Astrocyte (in vitro differentiated cells and primary cell): ENCODE measurements around the gene LBP. TPM values are rescaled to one million over a fixed set of nuclear protein-coding genes. Genes with fewer than 3 reads are reported as not detected.
"Not testable (repeated sequence)": the region's sequence is repeated elsewhere in the genome, so short reads cannot be mapped to it uniquely, and the experiment has no call there.

ENCODE experiments used
- DNase-seq: peaks from one replicate; pipeline ENCODE4 v3.0.0-alpha.2; 2010; ENCODE audit warnings: low read depth
- FAIRE-seq: peaks from 2 replicates; lab custom pipeline; 2011; peaks lifted over from hg19 to GRCh38; lab: Jason Lieb, UNC
- H2AFZ ChIP-seq: 2 replicates; pipeline ENCODE4 v1.6.0; 2012; ENCODE audit warnings: low read depth, low read length, inconsistent platforms
- H3K27ac ChIP-seq: 2 replicates; pipeline ENCODE4 v1.5.1; 2011; ENCODE audit warnings: low read depth, low read length, inconsistent platforms
- H3K27me3 ChIP-seq: 2 replicates; pipeline ENCODE4 v1.6.0; 2011; ENCODE audit warnings: low read length, inconsistent platforms; ENCODE audit not compliant: insufficient read depth
- H3K36me3 ChIP-seq: 2 replicates; pipeline ENCODE4 v1.5.1; 2011; ENCODE audit warnings: low read length, inconsistent platforms; ENCODE audit not compliant: insufficient read depth
- H3K4me1 ChIP-seq: 2 replicates; pipeline ENCODE4 v1.5.1; 2011; ENCODE audit warnings: low read length, inconsistent platforms; ENCODE audit not compliant: insufficient read depth
- H3K4me2 ChIP-seq: 2 replicates; pipeline ENCODE4 v1.6.0; 2012; ENCODE audit warnings: low read length, inconsistent platforms
- H3K4me3 ChIP-seq: 2 replicates; pipeline ENCODE4 v1.5.1; 2011; ENCODE audit warnings: low read depth, mild to moderate bottlenecking, low read length, inconsistent platforms; ENCODE audit not compliant: insufficient read depth
- H3K79me2 ChIP-seq: 2 replicates; pipeline ENCODE4 v1.6.0; 2012; ENCODE audit warnings: mild to moderate bottlenecking, low read length, inconsistent platforms; ENCODE audit not compliant: insufficient read depth
- H3K9ac ChIP-seq: 2 replicates; pipeline ENCODE4 v1.6.0; 2012; ENCODE audit warnings: mild to moderate bottlenecking, low read length, inconsistent platforms
- H3K9me3 ChIP-seq: 2 replicates; pipeline ENCODE4 v1.5.1; 2012; ENCODE audit warnings: low read depth, mild to moderate bottlenecking, low read length, inconsistent platforms; ENCODE audit not compliant: insufficient read depth
- H4K20me1 ChIP-seq: 2 replicates; pipeline ENCODE4 v1.6.0; 2012; ENCODE audit warnings: low read length, inconsistent platforms; ENCODE audit not compliant: insufficient read depth
- H3K27ac Mint-ChIP-seq: one replicate; pipeline ENCODE4 v1.8.0; 2021; ENCODE audit warnings: mild to moderate bottlenecking, mixed read lengths; ENCODE audit not compliant: unreplicated experiment
- H3K27me3 Mint-ChIP-seq: one replicate; pipeline ENCODE4 v1.8.0; 2021; ENCODE audit warnings: low read depth, mixed read lengths; ENCODE audit not compliant: unreplicated experiment
- H3K36me3 Mint-ChIP-seq: one replicate; pipeline ENCODE4 v1.8.0; 2021; ENCODE audit warnings: low read depth, mixed read lengths; ENCODE audit not compliant: unreplicated experiment
- H3K4me1 Mint-ChIP-seq: one replicate; pipeline ENCODE4 v1.8.0; 2021; ENCODE audit warnings: low read depth, mixed read lengths; ENCODE audit not compliant: unreplicated experiment
- H3K4me3 Mint-ChIP-seq: one replicate; pipeline ENCODE4 v1.8.0; 2021; ENCODE audit warnings: mild to moderate bottlenecking, moderate library complexity, mixed read lengths; ENCODE audit not compliant: unreplicated experiment
- H3K9me3 Mint-ChIP-seq: one replicate; pipeline ENCODE4 v1.8.0; 2021; ENCODE audit warnings: mild to moderate bottlenecking, mixed read lengths; ENCODE audit not compliant: unreplicated experiment
- CTCF ChIP-seq: IDR thresholded peaks from 2 replicates; pipeline ENCODE4 v1.5.1; 2011; ENCODE audit warnings: low read depth, mild to moderate bottlenecking, inconsistent platforms, low read length, moderate library complexity; ENCODE audit not compliant: insufficient read depth
- EZH2 ChIP-seq: IDR thresholded peaks from 2 replicates; pipeline ENCODE4 v1.6.1; 2012; ENCODE audit warnings: mild to moderate bottlenecking, low read length, inconsistent platforms; ENCODE audit not compliant: insufficient read depth
- total RNA-seq: library from RNA; stranded (reverse); gene quantifications from 2 replicates; pipeline ENCODE4 v1.2.1, GENCODE V29; 2021

The LBP gene
- total RNA-seq, 1 donor from 2014 or later, result not detected

- H3K9ac ChIP-seq, result no peak overlapping the region
- FAIRE-seq (no peak), DNase-seq (no peak)
- peaks cover 10% of the 10 kb centered on the region for H3K9me3 Mint-ChIP-seq
- TF ChIP-seq CTCF, result peak; percentile 9
- no peak for TF ChIP-seq EZH2
- H3K4me2 ChIP-seq, result no peak overlapping the region
- no peak overlapping the region for H3K4me3 Mint-ChIP-seq
- H3K36me3 Mint-ChIP-seq, result peaks cover 2% of the 10 kb centered on the region
- H3K4me1 Mint-ChIP-seq, result no peaks in the 10 kb centered on the region
- no peaks in the 10 kb centered on the region for H3K79me2 ChIP-seq
- H3K4me1 ChIP-seq, result no peaks in the 10 kb centered on the region
- peaks cover 46% of the 10 kb centered on the region for H3K27me3 Mint-ChIP-seq
- H4K20me1 ChIP-seq, result no peaks in the 10 kb centered on the region
- no peak overlapping the region for H2AFZ ChIP-seq
- H3K9me3 ChIP-seq, result peaks cover 7% of the 10 kb centered on the region
- H3K36me3 ChIP-seq, result no peaks in the 10 kb centered on the region
- peaks cover 22% of the 10 kb centered on the region for H3K27me3 ChIP-seq
- H3K27ac Mint-ChIP-seq, result no peak overlapping the region
- H3K27ac ChIP-seq, result no peak overlapping the region
- no peak overlapping the region for H3K4me3 ChIP-seq
These were observed 7.3 kb upstream of the LBP start for GRCh38 chr20:38338849-38339520.

GRCh38 chr20:38339521-38339896 lies 6.8 kb upstream of the LBP start:
- H3K27ac ChIP-seq, H3K27ac Mint-ChIP-seq, H2AFZ ChIP-seq, H3K4me1 Mint-ChIP-seq, H3K9me3 ChIP-seq, DNase-seq, H3K4me3 ChIP-seq, H3K36me3 ChIP-seq, H3K79me2 ChIP-seq, H4K20me1 ChIP-seq, H3K4me1 ChIP-seq, H3K9ac ChIP-seq, H3K4me2 ChIP-seq, FAIRE-seq, H3K4me3 Mint-ChIP-seq, H3K36me3 Mint-ChIP-seq: not testable (repeated sequence)
- H3K27me3 ChIP-seq, result peaks cover 19% of the 10 kb centered on the region
- Mint-ChIP-seq H3K27me3 (peaks cover 48% of the 10 kb centered on the region), H3K9me3 (peaks cover 10% of the 10 kb centered on the region)

- peaks cover 48% of the 10 kb centered on the region for H3K27me3 Mint-ChIP-seq
- TF ChIP-seq CTCF, result no peak
- TF ChIP-seq EZH2, result no peak
- no peak for FAIRE-seq
- Histone ChIP-seq H3K4me1 (no peaks in the 10 kb centered on the region), H3K36me3 (no peaks in the 10 kb centered on the region), H4K20me1 (no peaks in the 10 kb centered on the region), H3K79me2 (no peaks in the 10 kb centered on the region), H3K9ac (no peak overlapping the region), H3K27ac (no peak overlapping the region), H3K4me2 (no peak overlapping the region), H3K4me3 (no peak overlapping the region), H3K9me3 (peaks cover 7% of the 10 kb centered on the region), H3K27me3 (peaks cover 18% of the 10 kb centered on the region), H2AFZ (no peak overlapping the region)
- no peak for DNase-seq
- H3K9me3 Mint-ChIP-seq, result peaks cover 9% of the 10 kb centered on the region
- H3K27ac Mint-ChIP-seq, result no peak overlapping the region
- peaks cover 2% of the 10 kb centered on the region for H3K36me3 Mint-ChIP-seq
- H3K4me3 Mint-ChIP-seq, result no peak overlapping the region
- H3K4me1 Mint-ChIP-seq, result no peaks in the 10 kb centered on the region
These were observed 6.3 kb upstream of the LBP start for GRCh38 chr20:38339997-38340396.
